Fibroblast of mammary gland (primary cell): Measurements from ENCODE around the gene DDX27.
A peak's percentile ranks its signal among the peaks of the same experiment; 100 is the strongest.

Experiments used
- DNase-seq: peaks from one replicate; pipeline ENCODE4 v3.0.0-alpha.2; 2010; ENCODE audit warnings: low read depth
- H3K4me3 ChIP-seq: 2 replicates; pipeline ENCODE4 v1.5.1; 2011; ENCODE audit warnings: low read depth, mild to moderate bottlenecking, low read length, moderate library complexity; ENCODE audit not compliant: control insufficient read depth
- CTCF ChIP-seq: conservative IDR thresholded peaks from 2 replicates; pipeline ENCODE4 v1.5.1; 2011; ENCODE audit warnings: low read depth, low read length, inconsistent platforms; ENCODE audit not compliant: control insufficient read depth, insufficient read depth

Gene DDX27

GRCh38 chr20:49219924-49220831 is 962 bp downstream of the DDX27 start:
- DNase-seq = no peak
- TF ChIP-seq CTCF = no peak
- peak overlapping the region; percentile 99 for H3K4me3 ChIP-seq

- no peak for DNase-seq
- H3K4me3 ChIP-seq = no peak overlapping the region
- TF ChIP-seq CTCF = no peak
Measured at GRCh38 chr20:49225896-49226295, 6.7 kb downstream of the DDX27 start.

- no peak for DNase-seq
- H3K4me3 ChIP-seq = no peak overlapping the region
- TF ChIP-seq CTCF = no peak
Measured at GRCh38 chr20:49228676-49229075, 9.5 kb downstream of the DDX27 start.

GRCh38 chr20:49229381-49229780 is 10.2 kb downstream of the DDX27 start:
- DNase-seq = no peak
- TF ChIP-seq CTCF = no peak

GRCh38 chr20:49230021-49230420 is 10.8 kb downstream of the DDX27 start:
- no peak overlapping the region for H3K4me3 ChIP-seq
- TF ChIP-seq CTCF = no peak
- no peak for DNase-seq

More at GRCh38 chr20:49229381-49229780, 10.2 kb downstream of the DDX27 start:
- no peak overlapping the region for H3K4me3 ChIP-seq

- no peak for DNase-seq
- no peak for TF ChIP-seq CTCF
Measured at GRCh38 chr20:49230561-49231133, 11.4 kb downstream of the DDX27 start.

More at GRCh38 chr20:49230561-49231133, 11.4 kb downstream of the DDX27 start:
- no peak overlapping the region for H3K4me3 ChIP-seq
